ENCODE measurements around the gene CGA.
"Not testable (repeated sequence)": the region's sequence is repeated elsewhere in the genome, so short reads cannot be mapped to it uniquely, and the experiment has no call there.

The CGA gene

DNA sequence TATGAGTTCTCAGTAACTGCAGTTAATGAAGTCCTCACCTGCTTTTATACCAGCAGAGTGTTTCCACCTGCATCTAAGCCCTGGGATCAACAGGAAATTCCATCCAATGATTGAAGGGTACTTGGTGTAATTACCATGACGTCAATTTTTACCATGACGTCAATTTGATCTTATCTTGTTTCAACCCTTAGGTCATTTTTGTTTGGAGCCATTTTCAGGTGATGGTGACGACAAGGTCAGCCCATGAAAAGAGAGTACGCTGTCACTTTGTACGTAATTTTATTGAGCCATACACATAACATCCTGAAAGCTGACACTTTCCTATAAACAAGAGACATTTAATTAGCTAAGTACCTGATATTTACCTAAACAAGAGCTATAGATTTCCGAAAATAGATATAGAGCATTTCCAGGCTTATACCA lies at the start of gene CGA:
TSS of gene CGA (minus strand) at position 20 of the 423 bp plus-strand sequence. CDS start 6,906 bp downstream, outside the sequence.
- no peak for ATAC-seq

- ATAC-seq, result not testable (repeated sequence)
These were observed 45.0 kb upstream of the CGA start for GRCh38 chr6:87139927-87140326.

DNA sequence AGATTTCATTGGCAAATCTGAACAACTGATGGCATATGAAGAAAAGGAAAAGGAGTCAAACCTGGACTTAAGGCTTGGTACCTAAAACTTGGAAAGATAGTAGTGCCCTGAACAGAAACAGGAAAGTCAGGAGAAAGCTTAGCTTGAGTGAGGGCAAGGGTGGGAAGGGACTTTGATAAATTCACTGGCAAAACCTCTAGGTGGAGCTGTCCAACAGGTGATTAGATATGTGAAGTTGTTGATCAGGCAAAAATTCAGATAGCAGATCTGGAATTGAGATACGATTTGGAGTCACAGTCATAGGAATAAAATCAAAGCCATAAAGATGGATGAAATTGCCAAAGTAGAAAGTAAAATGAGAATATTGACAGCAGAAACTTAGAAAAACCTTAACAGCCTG lies 44.3 kb upstream of the CGA start:
- ATAC-seq, result peak; percentile 51 to 56

GRCh38 chr6:87136963-87137362 lies 42.1 kb upstream of the CGA start:
- no peak for ATAC-seq

DNA sequence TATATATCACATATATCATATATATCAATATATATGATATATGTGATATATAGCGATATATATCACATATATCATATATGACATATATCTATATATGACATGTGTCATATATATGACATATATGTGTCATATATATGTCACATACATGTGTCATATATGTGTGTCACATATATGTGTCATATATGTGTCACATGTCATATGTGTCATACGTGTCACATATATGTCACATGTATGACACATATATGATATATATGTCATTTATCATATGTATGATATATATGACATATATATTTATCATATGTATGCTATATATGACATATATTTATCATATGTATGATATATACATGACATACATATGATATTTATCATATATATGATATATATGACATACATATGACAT lies 32.8 kb upstream of the CGA start:
- ATAC-seq, result no peak

- no peak for ATAC-seq
These were observed 31.6 kb upstream of the CGA start for GRCh38 chr6:87126501-87126900.

- no peak for ATAC-seq
These were observed 29.2 kb upstream of the CGA start for GRCh38 chr6:87124074-87124473.

- no peak for ATAC-seq
These were observed 27.6 kb upstream of the CGA start for GRCh38 chr6:87122477-87122876.

DNA sequence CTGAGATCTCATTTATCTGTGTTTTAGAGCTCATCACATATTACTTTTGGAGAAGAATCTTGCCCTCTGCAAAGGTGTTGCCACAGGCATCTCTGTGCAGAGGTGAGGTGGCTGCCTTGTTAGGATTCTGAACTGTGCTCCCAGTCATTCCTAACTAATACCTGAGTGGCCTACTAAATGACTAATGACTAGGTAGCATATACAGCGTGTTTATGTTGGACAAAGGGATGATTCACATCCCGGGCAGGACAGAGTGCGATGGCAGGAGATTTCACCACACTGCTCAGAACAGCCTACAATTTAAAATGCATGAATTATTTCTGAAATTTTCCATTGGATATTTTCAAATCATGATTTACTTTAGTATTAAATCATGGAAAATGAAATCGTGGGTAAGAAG lies 23.1 kb upstream of the CGA start:
- no peak for ATAC-seq

- no peak for ATAC-seq
These were observed 22.0 kb upstream of the CGA start for GRCh38 chr6:87116922-87117321.

GRCh38 chr6:87115402-87116135 lies 20.7 kb upstream of the CGA start:
- ATAC-seq, result peak; percentile 92 to 96

DNA sequence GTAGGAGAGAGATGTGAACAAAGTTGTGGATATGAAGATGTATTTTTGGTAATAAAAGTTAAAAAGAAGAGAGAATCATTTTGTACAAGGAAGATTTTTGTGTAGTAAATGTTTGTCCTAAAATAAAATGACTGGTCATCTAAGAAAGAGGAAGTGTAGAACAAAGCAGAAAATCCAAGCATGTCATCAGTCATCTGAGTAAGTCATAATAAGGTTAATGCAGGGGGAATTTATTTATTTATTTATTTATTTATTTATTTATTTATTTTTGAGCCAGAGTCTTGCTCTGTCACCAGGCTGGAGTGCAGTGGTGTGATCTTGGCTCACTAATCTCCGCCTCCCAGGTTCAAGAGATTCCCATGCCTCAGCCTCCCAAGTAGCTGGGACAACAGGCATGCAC lies 15.7 kb upstream of the CGA start:
- no peak for ATAC-seq

DNA sequence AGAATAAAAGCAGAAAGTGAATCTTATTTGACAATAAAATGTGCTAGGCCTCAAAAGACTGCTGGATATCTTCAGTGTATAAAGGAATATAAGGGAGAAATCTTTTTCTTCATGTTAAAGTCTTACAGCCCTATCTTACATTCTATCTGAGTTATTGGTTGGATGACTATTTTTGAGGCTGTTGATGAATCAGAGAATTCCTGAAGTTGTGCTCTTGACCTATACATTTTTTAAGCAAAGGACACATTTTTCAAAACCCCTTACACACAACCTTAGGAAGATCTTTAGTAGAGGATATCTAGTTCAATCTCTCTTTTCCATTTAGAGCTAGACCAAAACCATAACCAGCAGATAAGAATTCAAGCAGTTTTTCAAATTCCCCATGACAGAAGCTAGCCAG lies 10.9 kb upstream of the CGA start:
- ATAC-seq, result no peak

DNA sequence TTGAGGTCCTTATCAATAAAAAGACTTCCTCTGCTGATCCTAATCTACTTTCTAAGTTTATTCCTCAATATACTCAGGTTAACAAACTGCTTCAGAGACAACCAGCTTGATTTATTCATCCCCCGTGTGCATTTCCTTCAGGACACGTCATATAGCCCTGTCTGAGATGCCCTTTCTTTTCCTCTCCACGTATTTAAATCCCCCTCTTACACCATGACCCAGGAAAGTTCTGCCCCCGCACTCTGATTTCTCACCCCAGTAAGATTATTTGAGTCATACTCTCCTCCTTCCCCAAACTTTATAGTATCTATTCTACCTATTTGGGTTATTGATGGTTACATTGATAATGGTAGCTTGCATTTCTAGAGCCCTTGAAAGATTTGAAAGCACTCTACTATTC lies 9.8 kb upstream of the CGA start:
- ATAC-seq, result peak in 1 of 2 donors; percentile 46

GRCh38 chr6:87103977-87104601 lies 9.2 kb upstream of the CGA start:
- peak; percentile 55 to 65 for ATAC-seq

GRCh38 chr6:87102151-87102621 lies 7.3 kb upstream of the CGA start:
- no peak for ATAC-seq

DNA sequence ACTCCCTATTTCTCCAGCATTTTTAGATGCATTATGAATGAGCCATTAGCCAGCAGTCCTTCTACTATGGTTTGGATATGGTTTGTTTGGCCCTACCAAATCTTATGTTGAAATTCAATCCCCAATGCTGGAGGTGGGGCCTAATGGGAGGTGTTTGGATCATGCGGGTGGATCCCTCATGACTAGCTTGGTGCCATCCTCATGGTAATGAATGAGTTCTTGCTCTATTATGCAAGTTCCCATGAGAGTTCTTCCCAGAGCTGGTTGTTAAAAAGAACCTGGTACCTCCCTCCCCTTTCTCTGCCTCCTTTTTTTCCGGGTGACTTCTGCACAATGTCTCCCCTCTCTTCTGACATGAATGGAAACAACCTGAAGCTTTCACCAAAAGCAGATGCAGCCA lies 6.2 kb upstream of the CGA start:
- ATAC-seq, result no peak

GRCh38 chr6:87100216-87100615 lies 5.3 kb upstream of the CGA start:
- ATAC-seq, result no peak

DNA sequence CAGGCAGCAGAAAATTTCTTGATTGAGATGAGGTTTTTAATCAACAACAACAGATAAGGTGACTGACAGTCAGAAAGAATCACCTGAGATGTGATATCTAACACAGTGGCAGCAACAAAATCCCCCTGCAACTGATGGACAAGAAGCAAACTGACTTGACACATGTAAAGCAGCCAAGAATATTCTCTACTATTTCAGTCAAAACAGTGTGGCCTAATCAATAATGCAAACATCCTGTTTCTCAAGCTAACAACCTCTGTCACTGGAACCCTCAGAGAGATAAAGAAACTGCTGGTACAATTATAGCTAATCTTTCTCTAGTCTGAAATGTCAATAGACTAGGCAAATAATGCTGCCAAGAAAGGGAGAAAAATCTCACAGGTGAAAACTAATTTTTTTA lies 4.6 kb upstream of the CGA start:
- no peak for ATAC-seq

GRCh38 chr6:87094576-87094975 lies 330 bp downstream of the CGA start:
- no peak for ATAC-seq

- ATAC-seq, result no peak
These were observed 1.3 kb downstream of the CGA start for GRCh38 chr6:87093651-87094050.

GRCh38 chr6:87093199-87093598 lies 1.7 kb downstream of the CGA start:
- no peak for ATAC-seq

- ATAC-seq, result no peak
These were observed 2.5 kb downstream of the CGA start for GRCh38 chr6:87092435-87092834.

- no peak for ATAC-seq
These were observed 5.8 kb downstream of the CGA start for GRCh38 chr6:87089135-87089534.

DNA sequence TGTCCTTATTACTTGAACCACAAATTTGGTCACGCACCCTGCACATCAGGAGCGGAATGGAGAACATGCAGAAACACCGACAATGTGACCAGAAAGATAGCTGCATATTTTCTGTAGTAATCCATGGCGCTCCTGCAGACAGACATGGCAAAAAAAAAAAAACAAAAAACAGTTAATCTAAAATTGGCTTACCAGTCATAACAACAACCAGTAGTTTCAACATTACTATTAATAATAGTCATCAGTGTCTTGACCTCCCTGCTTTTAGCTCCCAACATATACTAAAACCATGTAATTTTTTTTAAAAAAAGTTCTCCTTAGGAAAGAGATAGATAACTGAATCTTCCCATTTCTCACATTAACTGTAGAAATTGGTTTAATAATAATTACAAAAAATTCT lies 6.8 kb downstream of the CGA start:
- no peak for ATAC-seq

Measured in activated CD4-positive, CD25-positive, alpha-beta regulatory T cell treated with anti-CD3 and anti-CD28 coated beads, Interleukin-2, amount 50 U/mL, for 24 hours (primary cell).